Activated effector memory CD4-positive, alpha-beta T cell treated with Interleukin-2 at 50 U/mL for 16 hours (primary cell): ENCODE data around the gene SLC15A2.
"Not testable (repeated sequence)": the region's sequence is repeated elsewhere in the genome, so short reads cannot be mapped to it uniquely, and the experiment has no call there.

Experiments
- DNase-seq: peaks from one replicate; pipeline ENCODE4 v3.0.0-alpha.2; 2020

SLC15A2 gene

DNA sequence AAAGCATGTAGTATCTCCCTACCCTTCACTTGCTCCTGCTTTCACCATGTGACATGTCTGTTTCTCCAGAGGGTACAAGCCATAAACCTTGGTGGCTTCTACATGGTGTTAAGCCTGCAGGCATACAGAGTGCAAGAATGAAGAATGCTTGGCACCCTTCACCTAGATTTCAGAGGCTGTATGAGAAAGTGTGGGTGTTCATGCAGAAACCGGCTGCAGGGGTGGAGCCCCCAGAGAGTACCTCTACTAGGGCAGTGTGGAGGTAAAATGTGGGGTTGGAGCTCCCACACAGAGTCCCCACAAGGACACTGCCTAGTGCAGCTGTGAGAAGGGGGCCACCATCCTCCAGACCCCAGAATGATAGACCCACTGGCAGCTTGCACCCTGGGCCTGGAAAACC is 32.2 kb downstream of the SLC15A2 start:
- DNase-seq, result no peak

DNA sequence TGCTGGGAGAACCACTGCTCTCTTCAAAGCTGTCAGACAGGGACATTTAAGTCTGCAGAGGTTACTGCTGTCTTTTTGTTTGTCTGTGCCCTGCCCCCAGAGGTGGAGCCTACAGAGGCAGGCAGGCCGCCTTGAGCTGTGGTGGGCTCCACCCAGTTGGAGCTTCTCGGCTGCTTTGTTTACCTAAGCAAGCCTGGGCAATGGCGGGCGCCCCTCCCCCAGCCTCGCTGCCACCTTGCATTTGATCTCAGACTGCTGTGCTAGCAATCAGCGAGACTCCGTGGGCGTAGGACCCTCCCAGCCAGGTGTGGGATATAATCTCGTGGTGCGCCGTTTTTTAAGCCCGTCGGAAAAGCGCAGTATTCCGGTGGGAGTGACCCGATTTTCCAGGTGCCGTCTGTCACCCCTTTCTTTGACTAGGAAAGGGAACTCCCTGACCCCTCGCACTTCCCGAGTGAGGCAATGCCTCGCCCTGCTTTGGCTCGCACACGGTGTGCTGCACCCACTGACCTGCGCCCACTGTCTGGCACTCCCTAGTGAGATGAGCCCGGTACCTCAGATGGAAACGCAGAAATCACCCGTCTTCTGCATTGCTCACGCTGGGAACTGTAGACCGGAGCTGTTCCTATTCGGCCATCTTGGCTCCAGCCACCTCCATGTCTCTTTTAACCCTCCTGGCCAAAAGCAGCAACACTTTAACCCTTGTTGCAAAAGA is 44.1 kb downstream of the SLC15A2 start:
- not testable (repeated sequence) for DNase-seq

DNA sequence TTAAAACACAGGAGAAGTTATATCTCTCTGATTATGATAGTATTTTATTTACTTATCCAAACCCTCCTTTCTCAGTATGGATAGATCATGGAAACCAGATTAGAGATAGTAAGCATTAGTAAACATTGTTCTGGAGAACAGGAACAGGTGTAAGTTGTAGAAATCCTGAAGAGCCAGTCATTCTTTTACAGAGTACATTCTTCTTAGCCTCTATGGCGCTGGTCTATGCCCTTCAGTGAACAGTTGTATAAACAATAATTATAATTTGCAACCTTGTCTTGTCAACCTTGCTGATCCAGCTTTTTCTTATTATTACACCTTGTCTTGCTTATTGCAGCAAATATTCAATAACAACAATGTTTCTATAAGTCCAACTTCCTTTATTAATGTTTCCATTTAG is 47.4 kb downstream of the SLC15A2 start:
- DNase-seq, result no peak

DNA sequence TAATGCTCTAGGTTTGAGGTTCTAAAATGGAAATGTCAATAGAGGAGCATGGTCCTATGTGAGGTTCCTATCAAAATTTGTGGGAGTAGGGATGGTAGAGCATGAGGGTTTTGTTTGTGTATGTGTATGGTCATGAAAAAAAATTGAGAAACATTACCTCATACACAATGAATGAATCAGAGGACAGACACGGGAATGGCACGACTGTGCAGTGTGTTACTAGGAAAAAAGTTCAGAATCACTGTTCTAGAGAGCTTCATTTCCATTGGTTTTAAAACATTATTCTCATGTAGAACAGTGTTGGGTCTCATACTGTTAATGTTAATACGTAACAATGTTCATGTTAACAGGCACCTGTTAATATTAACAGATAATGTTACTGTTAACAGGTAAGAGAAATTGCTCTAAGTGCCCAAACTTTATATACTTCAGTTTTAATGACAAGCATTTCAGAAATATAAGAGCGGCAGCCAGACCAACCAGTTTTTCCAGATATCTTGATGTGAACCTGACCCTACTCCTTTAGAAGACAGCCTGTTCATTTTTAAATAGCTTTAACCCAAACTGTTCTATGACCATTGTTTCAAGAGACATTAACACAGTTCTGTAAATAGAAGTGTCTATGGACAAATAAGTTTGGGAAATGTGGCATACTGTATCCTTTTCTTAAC is 48.0 kb downstream of the SLC15A2 start:
- no peak for DNase-seq

DNA sequence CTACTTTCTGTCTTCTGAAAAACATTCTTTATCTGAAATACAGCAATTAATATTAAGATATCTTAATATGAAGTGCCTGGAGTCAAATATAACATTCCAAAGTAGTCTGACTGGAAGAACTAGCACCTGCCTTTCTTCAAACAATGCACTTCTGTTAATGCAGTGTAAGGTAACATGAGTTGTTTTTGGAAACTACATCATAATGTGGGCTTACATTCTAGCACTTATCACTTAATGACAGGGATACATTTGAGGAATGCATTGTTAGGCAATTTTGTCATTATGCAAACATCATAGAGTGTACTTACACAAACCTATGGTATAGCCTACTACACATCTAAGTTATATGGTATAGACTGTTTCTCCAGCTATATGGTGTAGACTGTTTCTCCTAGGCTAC is 49.2 kb downstream of the SLC15A2 start:
- no peak for DNase-seq

DNA sequence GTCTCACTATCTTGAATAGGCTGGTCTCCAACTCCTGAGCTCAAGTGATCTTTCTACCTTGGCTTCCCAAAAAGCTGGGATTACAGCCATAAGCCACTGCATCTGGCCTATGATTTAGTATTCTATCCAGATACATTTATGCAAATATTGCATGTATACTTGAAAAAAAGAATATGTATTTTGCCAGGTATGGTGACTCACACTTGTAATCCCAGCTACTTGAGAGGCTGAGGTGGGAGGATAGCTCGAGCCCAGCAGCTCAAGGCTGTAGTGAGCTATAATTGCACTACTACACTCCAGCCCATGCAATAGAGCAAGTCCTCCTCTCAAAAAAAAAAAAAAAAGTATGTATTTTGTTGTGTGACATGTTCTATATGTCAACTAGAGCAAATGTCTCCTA is 54.4 kb downstream of the SLC15A2 start:
- DNase-seq, result no peak

DNA sequence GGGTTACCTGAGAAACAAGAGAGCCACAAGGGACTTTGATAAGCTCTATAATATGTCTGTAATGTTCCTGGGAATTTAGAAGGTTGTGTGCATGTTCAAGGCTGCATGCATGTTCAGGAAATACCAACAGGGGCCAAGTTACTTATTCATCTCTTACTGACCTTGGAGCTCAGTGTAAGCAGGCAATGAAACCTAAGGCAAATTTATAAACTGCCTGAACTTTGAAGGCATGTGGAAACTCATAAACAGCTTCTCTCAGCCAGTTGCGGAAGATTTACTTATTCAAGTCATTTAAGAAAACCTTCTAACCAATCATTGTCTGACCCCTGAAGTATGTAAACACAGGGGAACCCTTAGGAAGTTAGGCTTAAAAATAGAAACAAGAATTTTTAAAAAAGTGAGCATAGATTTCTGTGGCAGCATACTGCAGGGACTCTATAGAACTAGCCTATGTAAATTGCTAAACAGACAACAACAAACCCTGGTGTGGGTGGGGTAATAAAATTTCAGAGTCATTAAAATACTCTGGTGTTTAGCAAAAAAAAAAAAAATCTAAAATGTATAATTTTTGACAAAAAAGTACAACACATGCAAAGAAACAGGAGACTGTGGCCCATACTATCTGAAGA is 57.2 kb downstream of the SLC15A2 start:
- no peak for DNase-seq

DNA sequence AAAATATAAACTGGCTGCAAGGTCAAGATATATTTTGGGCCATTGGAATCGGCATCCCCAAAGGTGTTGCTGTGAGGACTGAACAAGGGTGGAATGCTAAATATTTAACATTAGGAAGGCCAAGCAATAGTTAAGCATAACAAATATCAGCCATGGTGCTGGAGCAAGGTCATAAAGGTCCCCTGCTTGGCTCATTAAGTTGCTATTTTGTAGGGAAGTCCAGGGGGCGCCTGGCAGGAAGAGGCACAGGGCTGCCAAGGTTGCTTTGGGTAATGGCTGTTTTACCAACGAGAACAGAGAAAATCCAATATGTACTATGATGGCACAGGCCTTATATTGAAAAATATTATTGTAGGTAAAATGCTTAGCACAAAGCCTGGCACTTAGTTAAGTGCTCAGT is 62.2 kb downstream of the SLC15A2 start:
- no peak for DNase-seq

DNA sequence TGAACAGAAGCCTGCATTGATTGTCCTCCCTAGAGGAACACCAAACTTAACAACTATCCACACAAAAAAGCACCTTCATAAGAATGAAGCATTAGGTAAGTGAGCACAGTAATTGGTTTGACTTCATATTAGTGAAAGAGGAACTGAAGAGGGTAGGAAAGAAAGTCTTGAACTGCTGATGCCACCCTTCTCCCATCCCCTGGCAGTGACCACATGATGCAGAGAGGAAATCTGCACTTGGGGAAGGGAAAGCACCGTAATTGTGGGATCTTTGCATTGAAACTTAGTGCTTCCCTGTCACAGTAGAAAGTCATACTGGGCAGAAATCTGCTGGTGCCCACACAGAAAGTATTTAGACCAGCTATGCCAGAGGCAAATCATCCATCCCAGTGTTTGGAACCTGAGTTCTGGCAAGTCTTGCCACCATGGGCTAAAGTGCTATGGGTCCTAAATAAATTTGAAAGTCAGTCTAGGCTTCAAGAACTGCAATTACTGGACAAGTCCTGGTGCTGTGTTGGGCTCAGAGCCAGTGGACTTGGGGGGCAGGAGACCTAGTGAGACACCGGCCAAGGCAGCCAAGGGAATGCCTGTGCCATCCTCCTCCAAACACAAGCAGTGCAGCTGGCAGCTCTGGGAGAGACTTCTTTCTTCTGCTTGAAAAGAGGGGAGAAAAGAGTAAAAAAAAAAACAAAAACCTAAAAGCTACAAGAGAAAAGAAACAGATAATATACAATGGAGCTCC is 63.6 kb downstream of the SLC15A2 start:
- DNase-seq, result no peak

DNA sequence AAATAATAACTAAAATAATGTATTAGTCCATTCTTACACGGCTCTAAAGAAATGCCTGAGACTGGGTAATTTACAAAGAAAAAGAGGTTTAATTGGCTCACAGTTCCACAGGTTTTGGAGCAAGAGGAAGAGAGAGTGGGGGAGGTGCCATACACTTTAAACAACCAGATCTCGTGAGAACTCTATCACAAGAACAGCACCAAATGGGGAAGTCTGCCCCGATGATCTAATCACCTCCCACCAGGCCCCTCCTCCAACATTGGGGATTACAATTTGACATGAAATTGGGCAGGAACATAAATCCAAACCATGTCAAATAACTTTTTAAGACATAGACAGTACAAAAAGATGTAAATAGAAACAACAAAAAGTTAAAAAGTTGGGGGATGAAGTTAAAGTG is 64.6 kb downstream of the SLC15A2 start:
- DNase-seq, result no peak

DNA sequence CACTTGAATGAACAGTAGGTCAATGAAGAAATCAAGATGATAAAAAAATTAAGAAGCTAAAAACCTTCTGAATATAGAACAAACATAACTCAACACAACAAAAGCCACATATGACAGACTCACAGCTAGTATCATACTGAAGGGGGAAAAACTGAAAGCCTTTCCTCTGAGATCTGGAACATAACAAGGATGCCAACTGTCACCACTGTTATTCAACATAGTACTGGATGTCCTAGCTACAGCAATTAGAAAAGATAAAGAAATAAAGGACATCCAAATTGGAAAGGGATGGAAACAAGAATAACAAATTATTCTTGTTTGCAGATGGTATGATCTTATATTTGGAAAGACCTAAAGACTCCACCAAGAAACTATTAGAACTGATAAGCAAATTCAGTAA is 67.1 kb downstream of the SLC15A2 start:
- DNase-seq, result no peak

DNA sequence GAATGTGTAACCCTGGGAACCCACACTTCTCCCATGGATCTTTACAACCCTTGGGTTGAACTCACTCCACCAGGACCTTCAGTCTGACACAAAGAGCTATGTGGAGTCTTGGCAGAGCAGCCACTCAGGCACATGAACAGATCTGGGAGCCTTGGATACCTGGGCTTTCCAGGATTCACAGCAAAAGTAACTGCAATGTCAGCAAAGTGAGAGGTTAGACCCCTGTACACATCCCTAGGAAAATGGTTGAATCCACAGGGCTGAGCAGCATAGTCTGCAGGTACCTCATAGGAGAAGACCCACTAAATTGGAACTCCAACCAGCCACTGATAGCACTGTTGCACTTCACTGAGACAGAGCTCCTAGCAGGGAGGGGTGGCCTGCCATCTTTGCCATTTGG is 68.2 kb downstream of the SLC15A2 start:
- DNase-seq, result no peak

DNA sequence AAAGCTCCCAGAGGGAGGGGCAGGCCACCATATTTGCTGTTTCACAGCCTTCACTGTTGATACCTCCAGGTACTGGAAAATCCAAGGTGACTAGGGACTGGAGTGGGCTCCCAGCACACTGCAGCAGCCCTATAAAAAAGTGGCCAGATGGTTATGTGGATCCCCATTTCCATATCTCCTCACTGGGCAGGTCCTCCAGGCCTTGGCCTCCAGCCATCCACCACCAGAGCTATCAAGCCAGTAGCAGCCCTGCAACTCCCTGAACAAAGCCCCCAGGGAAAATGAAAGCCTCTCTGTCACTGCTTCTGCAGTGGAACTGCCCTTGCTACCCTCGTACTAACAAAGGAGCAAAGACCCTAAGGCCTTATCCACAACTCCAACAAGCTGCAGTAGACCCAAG is 69.4 kb downstream of the SLC15A2 start:
- no peak for DNase-seq

DNA sequence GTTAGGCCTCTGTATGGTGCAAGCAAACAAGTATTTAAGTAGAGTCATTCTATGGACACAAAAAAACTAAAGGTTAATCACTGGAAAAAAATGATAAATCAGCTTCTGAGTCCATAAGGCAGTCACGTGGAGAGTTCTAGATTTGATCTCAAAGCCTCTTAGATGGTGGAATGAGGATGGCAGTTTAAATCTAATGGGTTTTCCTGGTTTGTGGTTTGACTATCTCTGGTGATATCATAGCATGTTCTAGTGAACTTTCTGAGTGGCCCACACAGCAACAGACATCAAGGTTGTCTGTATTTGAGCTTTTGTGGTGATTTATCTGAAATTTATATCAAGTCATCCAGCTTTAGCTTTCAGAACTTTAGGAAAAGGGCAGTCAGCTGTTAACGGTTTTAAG is 75.4 kb downstream of the SLC15A2 start:
- no peak for DNase-seq

DNA sequence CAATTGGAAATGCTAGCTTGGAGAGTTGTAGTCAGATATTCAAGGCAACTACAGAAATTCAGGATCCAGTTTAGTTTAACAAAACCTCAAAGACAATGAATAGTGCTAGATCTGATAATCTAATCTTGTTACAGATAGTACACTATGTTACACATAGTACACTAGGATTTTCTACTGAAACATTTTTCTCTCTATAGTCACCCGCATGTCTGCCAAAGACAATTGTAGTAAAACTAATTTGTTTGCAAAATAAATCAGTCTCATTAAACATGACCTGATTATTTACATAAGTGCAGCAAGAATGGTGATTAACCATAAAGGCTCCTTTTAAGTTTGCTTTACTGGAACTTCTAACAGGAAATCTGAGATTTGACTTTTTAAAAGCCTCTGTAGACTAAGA is 75.8 kb downstream of the SLC15A2 start:
- no peak for DNase-seq

DNA sequence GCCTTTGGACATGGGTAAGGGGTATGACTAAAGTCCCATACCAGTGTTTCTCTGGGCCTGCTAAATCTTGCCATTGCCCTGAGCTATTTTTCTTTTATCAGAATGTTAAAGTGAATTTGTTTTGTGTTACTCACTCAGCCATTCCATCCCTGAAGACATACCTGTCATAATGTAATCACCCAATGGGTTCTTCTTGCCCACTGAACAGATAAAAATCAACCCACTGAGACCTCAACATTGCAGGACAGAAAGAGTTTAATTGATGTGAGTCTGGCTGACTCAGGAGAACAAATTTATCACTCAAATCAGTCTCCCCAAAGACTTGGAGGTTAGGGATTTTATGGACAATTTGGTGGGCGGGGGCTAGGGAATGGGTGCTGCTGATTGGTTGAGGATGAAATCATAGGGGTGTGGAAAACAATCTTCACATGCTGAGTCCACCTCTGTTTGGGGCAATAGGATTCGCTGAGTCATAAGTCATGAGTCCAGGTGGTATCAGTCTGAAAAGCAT is 80.5 kb downstream of the SLC15A2 start:
- no peak for DNase-seq

DNA sequence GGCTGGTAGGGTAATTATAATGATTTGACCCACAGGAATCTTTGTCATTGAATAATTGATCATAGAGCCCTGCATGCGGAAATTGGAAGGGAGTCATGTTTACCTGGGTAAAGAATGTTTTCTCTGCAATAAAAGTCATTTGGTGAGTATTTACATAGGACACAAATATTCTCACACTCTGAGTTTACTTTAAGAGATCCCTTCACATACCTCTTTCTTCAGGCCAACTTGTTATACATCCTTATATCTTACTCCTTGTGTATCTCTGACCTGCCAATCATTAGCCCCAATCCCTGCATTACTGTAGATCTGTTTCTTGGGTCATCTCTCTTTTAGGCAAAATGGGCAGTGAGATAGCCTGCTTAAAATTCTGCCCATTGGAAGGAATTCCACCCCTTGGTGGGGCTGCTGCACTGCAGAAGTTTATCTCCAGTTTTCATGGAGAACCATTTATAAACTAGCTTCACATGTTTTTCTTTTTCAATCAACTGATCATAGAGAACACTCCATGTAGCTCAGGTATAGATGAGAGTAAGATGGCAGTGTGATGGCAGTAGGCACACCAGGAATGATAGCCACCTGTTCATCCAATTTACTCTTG is 81.6 kb downstream of the SLC15A2 start:
- no peak for DNase-seq

DNA sequence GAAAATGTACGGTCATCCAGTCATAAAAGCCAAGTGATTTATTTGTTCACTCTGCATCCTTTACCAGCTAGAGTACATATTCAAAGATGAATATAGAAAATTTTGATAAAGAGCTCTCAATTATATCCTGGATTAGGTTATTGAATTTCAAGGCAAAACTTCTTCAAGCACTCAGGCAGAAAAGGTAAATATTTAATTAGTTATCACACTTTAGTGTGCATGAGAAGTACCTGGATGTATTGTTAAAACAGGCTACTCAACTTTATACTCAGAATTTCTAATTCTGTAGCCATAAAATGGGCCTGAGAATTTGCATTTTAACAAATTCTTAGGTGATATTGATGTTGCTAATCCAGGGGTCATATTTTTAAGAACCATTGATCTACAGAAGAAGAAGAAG is 82.5 kb downstream of the SLC15A2 start:
- no peak for DNase-seq

DNA sequence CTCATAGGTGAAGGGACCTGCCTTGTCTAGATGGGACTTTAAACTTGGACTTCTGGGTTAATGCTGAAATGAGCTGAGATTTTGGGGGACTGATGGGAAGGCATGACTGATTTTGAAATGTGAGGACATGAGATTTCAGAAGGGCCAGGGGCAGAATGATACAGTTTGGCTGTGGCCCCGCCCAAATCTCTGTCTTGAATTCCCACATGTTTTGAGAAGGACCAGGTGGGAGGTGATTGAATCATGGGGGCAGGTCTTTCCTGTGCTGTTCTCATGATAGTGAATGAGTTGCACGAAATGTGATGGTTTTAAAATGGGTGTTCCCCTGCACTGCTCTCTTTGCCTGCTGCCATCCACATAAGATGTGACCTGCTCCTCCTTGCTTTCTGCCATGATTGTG is 85.0 kb downstream of the SLC15A2 start:
- no peak for DNase-seq

DNA sequence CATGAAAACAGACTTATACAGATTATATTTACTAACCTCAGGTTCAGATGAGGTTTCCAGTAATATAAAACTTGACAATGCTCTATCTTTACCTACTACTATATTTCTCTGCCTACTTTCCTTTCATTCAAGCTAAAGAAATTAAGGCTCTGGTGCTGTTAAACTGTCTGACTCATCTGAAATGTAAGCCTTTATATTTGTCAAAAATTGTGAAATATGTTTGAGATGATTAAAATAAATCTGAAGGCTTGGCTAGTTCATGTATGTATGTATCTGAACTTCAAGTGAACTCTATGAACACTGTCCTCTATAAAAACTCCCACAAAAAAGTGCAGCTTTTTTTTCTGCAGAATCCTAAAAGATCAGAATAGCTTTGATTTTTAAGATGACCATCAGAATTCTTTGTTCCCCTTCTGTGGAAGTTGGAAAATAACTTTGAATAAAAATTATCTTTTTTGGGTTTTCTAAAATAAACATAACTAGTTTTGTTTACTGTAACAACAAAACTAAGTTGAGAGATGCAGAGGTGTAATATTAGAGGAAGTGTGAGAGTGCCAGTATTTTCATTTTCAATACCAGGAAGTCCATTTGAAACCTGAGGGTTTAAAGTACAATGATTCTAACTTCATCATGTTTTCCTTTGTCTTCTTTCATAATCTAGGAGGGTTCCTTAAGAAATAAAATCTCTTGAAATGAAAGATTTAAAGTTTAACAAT is 85.7 kb downstream of the SLC15A2 start:
- no peak for DNase-seq

DNA sequence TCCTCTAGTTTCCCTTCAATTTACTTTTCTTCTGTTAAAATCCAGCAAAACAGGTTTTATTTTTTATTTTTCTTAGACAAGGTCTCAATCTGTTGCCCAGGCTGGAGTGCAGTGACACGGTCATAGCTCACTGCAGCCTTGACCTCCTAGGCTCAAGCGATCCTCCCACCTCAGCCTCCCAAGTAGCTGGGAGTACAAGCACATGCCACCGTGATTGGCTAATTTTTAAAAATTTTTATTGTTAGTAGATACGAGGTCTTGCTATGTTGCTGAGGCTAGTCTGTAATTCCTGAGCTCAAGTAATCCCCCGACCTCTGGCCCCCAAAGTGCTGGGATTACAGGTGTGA is 86.2 kb downstream of the SLC15A2 start:
- no peak for DNase-seq

DNA sequence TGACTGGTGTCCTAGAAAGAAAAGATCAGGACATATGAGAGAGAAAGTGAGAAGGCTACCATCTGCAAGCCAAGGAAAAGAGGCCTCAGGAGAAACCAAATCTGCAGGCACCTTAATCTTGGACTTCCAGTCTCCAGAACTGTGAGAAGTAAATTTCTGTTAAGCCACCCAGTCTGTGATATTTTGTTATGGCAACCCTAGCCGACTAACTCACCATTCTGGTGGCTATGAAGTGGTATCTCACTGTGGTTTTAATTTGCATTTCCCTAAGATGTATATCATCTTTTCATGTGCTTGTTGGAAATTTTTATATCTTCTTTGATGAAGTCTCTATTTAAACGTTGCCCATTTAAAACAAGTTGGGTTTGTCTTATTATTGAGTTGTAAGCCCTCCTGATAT is 87.3 kb downstream of the SLC15A2 start:
- DNase-seq, result no peak

DNA sequence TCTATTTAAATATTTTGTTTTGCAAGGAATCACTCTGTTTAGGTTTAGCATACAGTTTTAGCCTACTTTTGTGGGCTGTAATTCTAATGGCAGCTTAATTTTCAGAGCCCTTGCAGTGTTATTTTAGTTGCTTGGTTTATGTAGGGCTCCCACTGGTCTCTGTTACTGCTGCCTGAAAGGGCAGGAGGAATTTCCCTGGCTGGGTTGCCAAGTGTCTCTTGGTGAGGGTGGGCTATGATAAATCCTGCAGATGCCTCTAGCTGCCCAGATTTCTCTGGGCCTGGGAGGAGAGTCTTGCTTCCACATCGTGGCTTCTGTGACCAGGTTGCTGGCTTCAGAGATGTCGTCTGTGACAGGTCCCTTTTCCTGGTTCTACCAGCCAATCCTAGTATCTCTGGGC is 91.6 kb downstream of the SLC15A2 start:
- no peak for DNase-seq
